GM12864 (cell line): Measurements from ENCODE around the gene SYNE3.

Experiments
- DNase-seq: peaks from one replicate; pipeline ENCODE4 v3.0.0-alpha.2; 2011; ENCODE audit warnings: low read depth
- H3K4me3 ChIP-seq: 2 replicates; pipeline ENCODE4 v1.5.1; 2011; ENCODE audit warnings: mild to moderate bottlenecking, low read depth, low read length, control low read depth
- CTCF ChIP-seq: IDR thresholded peaks from 2 replicates; pipeline ENCODE4 v1.5.1; 2011; ENCODE audit warnings: low read depth, mild to moderate bottlenecking, moderate library complexity, low read length, control low read depth, inconsistent platforms; ENCODE audit errors: missing control alignments

SYNE3 gene

DNA sequence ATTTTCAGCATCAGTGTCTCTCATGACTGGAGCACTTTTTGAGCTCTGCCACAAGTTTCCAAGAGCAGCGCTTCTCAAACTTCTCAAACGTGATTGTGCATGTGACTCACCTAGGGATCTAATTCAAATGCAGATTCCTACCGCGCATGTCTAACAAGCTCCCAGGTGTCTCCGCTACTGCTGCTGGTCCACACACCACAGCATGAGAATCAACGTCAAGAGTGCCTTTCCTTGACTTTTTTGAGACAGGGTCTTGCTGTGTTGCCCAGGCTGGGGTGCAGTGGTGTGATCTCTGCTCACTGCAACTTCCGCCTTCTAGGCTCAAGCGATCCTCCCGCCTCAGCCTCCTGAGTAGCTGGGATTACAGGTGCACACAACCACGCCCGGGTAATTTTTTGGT lies 40.8 kb upstream of the SYNE3 start:
- no peak for TF ChIP-seq CTCF
- no peak for DNase-seq
- H3K4me3 ChIP-seq: no peak overlapping the region

DNA sequence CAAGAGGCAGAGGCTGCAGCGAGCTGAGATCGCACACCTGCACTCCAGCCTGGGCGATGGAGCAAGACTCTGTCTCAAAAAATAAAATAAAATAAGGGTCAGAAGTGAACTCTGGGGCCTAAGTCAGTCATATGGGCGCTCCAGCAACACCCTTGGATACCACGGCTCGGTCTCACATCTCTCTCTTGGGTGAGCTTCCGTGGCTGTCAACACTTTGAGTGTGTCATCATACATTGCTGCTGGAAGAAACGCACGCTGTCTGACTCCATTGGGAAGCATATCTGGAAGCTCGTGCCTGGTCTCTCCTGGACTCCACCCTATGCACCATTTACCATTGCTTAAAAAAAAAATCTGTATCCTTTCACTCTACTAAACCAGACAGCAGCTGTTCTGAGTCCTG lies 38.6 kb upstream of the SYNE3 start:
- no peak for TF ChIP-seq CTCF
- no peak for DNase-seq
- H3K4me3 ChIP-seq: no peak overlapping the region

- no peak overlapping the region for H3K4me3 ChIP-seq
- TF ChIP-seq CTCF: no peak
- no peak for DNase-seq
Observed at GRCh38 chr14:95553141-95553540, 36.7 kb upstream of the SYNE3 start.

GRCh38 chr14:95551435-95551834 lies 35.0 kb upstream of the SYNE3 start:
- no peak overlapping the region for H3K4me3 ChIP-seq
- TF ChIP-seq CTCF: no peak
- DNase-seq: no peak

DNA sequence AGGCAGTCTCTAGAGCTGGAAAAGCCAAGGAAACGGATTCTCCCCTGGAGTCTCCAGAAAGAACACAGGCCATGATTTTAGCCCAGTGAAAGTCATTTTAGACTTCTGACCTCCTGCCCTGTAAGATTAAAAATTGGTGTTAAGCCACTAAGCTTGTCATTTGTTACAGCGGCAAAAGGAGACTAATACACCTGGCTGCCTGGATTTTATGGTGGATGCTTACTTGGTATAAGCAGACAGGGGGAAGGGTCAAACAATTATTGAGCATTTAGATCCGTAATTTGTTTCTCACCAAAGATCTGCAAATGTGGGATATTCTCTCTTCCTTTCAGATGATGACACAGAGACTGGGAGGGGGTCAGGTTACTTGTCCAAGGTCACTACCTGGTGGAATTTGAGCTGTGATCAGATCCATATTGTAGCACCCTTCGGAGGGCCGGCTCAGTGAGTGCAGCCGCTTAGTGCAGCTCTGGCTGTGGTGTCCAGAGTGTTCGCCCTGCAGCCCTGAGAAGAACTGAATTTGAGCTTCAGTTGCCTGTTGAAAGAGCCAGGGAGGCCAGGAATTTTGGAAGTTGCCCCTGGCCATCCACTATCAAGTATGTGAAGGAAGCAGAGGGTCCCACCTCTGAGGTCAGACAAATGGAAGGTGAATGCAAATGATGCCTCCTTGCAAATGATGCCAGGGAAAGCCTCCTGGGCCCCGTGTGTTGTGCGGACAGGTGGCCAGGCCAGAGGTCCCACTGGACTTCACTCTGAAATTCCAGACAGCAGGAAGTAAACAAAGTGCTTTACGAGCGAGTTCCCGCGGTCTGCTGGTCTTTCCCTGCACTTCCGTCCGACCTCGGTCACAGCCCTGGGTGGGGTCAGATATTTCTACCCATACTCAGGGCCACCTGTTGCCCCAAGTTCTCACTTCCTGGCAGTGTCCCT lies 33.5 kb upstream of the SYNE3 start:
- H3K4me3 ChIP-seq: no peak overlapping the region
- no peak for TF ChIP-seq CTCF
- no peak for DNase-seq

DNA sequence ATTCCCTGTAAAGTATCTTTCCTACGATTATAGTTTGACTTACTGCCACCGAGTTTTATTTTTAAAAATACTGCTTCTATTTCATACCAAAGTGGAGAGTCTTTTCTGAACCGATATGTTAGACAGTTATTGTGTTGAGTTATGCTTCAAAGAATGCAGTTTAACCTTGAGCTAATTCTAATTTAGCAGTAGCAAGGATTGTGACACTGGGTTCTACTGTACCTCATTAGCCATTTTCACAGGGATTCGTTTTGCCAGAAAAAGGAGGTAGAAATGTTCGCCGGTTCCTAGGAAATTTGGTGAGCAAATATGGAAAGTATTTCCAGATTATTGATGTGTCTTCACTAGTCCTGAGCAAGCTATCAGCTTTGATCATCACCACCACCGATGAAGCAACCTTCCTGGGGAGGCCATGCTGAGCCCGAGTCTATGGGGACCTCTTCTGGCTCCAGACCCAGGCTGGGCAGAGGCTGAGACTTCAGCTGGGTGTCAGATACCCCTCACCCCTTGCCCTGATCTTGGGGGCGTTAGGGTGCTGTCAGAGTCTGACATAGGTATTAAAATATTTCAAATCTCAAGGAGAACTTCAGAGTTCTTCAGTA lies 32.0 kb upstream of the SYNE3 start:
- no peak overlapping the region for H3K4me3 ChIP-seq
- no peak for DNase-seq
- TF ChIP-seq CTCF: no peak
